ENCODE data around the gene CLBA1.
A peak's percentile ranks its signal among the peaks of the same experiment; 100 is the strongest.

CLBA1 gene

GRCh38 chr14:104974146-104974541, 11.4 kb upstream of the CLBA1 start:
- H3K4me2 ChIP-seq (ENCODE audit: low read length) = no peak overlapping the region
- TF ChIP-seq EZH2phosphoT487 (IDR thresholded peaks at IDR 0.05; ENCODE audit: borderline replicate concordance, low read length) (no peak), CTCF (IDR thresholded peaks at IDR 0.05; ENCODE audit: low read depth, low read length, poor library complexity, severe bottlenecking) (no peak)

DNA sequence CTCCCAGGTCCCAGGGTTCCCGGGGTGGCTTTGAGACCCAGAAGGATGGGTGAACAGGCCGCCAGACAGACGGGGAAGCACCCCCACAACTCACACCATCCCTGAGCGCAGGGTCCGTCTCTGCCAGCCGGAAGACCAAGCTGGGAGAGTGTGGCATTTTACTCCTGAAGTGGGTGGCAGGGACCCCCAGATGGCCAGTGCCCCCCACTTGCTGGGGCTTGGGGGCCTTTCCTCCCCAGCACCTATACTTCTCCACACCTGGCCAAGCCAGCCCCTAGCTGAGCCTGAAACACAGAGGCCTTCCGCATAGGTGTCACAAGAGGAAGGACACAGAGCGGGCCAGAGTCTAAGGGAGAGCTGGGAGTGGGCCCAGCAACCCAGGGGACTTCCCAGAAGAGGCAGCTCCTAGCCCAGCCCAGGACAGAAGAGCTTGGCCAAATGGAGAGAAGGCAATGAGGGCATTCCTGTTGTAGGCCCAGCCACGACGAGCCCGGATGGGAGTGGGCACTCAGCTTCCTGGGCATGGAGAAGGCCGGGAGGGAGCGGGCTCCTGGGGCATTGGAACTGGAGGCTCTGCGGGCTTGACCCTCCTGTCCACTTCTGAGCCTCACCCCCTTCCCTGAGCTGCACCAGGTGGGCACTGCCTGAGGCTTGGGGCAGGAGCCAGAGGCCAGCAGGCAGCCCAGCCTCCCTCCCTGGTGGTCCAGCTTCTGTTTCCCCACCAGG, 10.8 kb upstream of the CLBA1 start:
- Histone ChIP-seq H3K4me1 (ENCODE audit: control insufficient read depth, low read length) (peaks cover 9% of the 10 kb centered on the region), H3K27ac (ENCODE audit: low read depth, low read length) (no peak overlapping the region), H3K9me2 (replicated peaks; ENCODE audit: control insufficient read depth, low read length) (no peaks in the 10 kb centered on the region), H3K4me2 (ENCODE audit: low read length) (no peak overlapping the region), H3K36me3 (ENCODE audit: control insufficient read depth, low read length) (no peaks in the 10 kb centered on the region), H3F3A (ENCODE audit: control insufficient read depth, insufficient read depth) (no peaks in the 10 kb centered on the region), H3K27me3 (ENCODE audit: control insufficient read depth, low read length) (peaks cover 36% of the 10 kb centered on the region), H3K4me3 (ENCODE audit: low read length) (no peak overlapping the region), H3K79me2 (ENCODE audit: control insufficient read depth, low read length) (no peaks in the 10 kb centered on the region), H3K9me3 (ENCODE audit: control insufficient read depth, insufficient read depth, low read length) (no peaks in the 10 kb centered on the region), H4K20me1 (ENCODE audit: control insufficient read depth, insufficient read depth, low read depth, low read length) (no peaks in the 10 kb centered on the region)
- TF ChIP-seq CTCF (IDR thresholded peaks at IDR 0.05; ENCODE audit: low read depth, low read length, poor library complexity, severe bottlenecking) (no peak), EZH2phosphoT487 (IDR thresholded peaks at IDR 0.05; ENCODE audit: borderline replicate concordance, low read length) (no peak)

More at GRCh38 chr14:104974146-104974541, 11.4 kb upstream of the CLBA1 start:
- H3K4me1 ChIP-seq (ENCODE audit: control insufficient read depth, low read length) = peaks cover 12% of the 10 kb centered on the region
- no peaks in the 10 kb centered on the region for H3K79me2 ChIP-seq (ENCODE audit: control insufficient read depth, low read length)
- no peaks in the 10 kb centered on the region for H3K9me2 ChIP-seq (replicated peaks; ENCODE audit: control insufficient read depth, low read length)
- H3K36me3 ChIP-seq (ENCODE audit: control insufficient read depth, low read length) = no peaks in the 10 kb centered on the region
- no peak overlapping the region for H3K27ac ChIP-seq (ENCODE audit: low read depth, low read length)
- H3F3A ChIP-seq (ENCODE audit: control insufficient read depth, insufficient read depth) = no peaks in the 10 kb centered on the region
- H3K4me3 ChIP-seq (ENCODE audit: low read length) = no peak overlapping the region
- no peaks in the 10 kb centered on the region for H4K20me1 ChIP-seq (ENCODE audit: control insufficient read depth, insufficient read depth, low read depth, low read length)
- peaks cover 32% of the 10 kb centered on the region for H3K27me3 ChIP-seq (ENCODE audit: control insufficient read depth, low read length)
- no peaks in the 10 kb centered on the region for H3K9me3 ChIP-seq (ENCODE audit: control insufficient read depth, insufficient read depth, low read length)

DNA sequence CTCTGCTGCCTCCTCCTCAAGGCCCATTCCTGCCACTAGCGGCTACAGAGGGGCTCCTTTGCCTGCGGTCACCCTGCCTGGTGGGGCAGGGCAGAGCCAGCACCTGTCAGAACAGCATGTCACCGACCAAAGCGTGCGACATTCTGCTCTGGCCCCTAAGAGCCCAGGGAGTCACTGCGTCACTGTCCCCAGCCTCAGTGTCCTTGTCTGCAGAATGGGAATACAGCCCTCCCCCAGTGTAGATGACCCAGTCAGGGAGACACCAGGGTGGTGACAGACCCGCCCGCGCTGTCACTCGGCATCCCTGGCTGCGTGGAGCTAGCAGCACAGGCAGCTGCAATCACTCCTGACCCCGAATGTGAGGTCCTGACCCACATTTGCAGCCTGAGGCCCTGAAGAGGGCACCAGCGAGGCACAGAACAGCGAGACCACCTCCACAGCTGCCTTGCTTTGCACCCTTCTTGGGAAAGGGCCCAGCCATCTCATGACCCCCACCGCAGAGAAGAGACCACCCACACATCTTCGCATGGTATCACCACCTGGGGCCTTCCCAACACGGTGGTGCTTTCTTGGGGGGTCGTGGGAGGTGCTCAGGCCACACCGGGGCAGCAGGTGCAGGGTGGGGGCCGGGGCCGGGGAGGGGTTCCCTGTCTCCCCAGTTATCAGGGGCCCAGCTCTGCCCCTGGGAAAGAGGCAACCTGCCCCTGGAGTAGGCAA, 9.9 kb upstream of the CLBA1 start:
- Histone ChIP-seq H3K4me2 (ENCODE audit: low read length) (peak overlapping the region; percentile 43), H3K27me3 (ENCODE audit: control insufficient read depth, low read length) (peaks cover 37% of the 10 kb centered on the region), H4K20me1 (ENCODE audit: control insufficient read depth, insufficient read depth, low read depth, low read length) (no peaks in the 10 kb centered on the region), H3K36me3 (ENCODE audit: control insufficient read depth, low read length) (no peaks in the 10 kb centered on the region), H3K9me2 (replicated peaks; ENCODE audit: control insufficient read depth, low read length) (no peaks in the 10 kb centered on the region), H3K79me2 (ENCODE audit: control insufficient read depth, low read length) (no peaks in the 10 kb centered on the region), H3F3A (ENCODE audit: control insufficient read depth, insufficient read depth) (no peaks in the 10 kb centered on the region), H3K9me3 (ENCODE audit: control insufficient read depth, insufficient read depth, low read length) (no peaks in the 10 kb centered on the region), H3K4me1 (ENCODE audit: control insufficient read depth, low read length) (peaks cover 9% of the 10 kb centered on the region), H3K27ac (ENCODE audit: low read depth, low read length) (no peak overlapping the region), H3K4me3 (ENCODE audit: low read length) (no peak overlapping the region)
- TF ChIP-seq EZH2phosphoT487 (IDR thresholded peaks at IDR 0.05; ENCODE audit: borderline replicate concordance, low read length) (no peak), CTCF (IDR thresholded peaks at IDR 0.05; ENCODE audit: low read depth, low read length, poor library complexity, severe bottlenecking) (no peak)

Measured in DOHH2 (cell line).